Activated T-helper 2 cell treated with anti-CD3 and anti-CD28 coated beads, Interferon-gamma antibody, Interleukin-2, Interleukin-4, amounts not matched to agents 10 μg/mL and 5 μg/mL and 100 μg/mL, durations not matched to agents 14 hours and 24 hours and 36 hours (primary cell): ENCODE measurements around the gene PTK6. TPM values are rescaled to one million over a fixed set of nuclear protein-coding genes. Genes with fewer than 3 reads are reported as not detected.
"Not testable (repeated sequence)": the region's sequence is repeated elsewhere in the genome, so short reads cannot be mapped to it uniquely, and the experiment has no call there.

Experiments
- DNase-seq: peaks from one replicate; pipeline ENCODE4 v3.0.0; 2021; ENCODE audit warnings: low spot score
- H3K27ac Mint-ChIP-seq: one replicate; pipeline ENCODE4 v1.8.0; 2021; ENCODE audit warnings: mixed read lengths
- H3K27me3 Mint-ChIP-seq: one replicate; pipeline ENCODE4 v1.8.0; 2021; ENCODE audit warnings: low read depth, mixed read lengths
- H3K36me3 Mint-ChIP-seq: one replicate; pipeline ENCODE4 v1.8.0; 2021; ENCODE audit warnings: low read depth, mixed read lengths
- H3K4me1 Mint-ChIP-seq: one replicate; pipeline ENCODE4 v1.8.0; 2021; ENCODE audit warnings: low read depth, mixed read lengths
- H3K4me3 Mint-ChIP-seq: one replicate; pipeline ENCODE4 v1.8.0; 2021; ENCODE audit warnings: low read depth, mild to moderate bottlenecking, moderate library complexity, mixed read lengths
- H3K9me3 Mint-ChIP-seq: one replicate; pipeline ENCODE4 v1.8.0; 2021; ENCODE audit warnings: mixed read lengths
- intact Hi-C: fragments of 100-400 bp; cut with micrococcal nuclease; formaldehyde crosslinking; loops from one replicate; pipeline ENCODE4 v1.15.1; 2023
- total RNA-seq: library from RNA; stranded (reverse); gene quantifications from 2 replicates; pipeline ENCODE4 v1.2.3, GENCODE V29; 2022

Gene PTK6
- total RNA-seq, 1 donor from 2014 or later: 0.46 TPM

DNA sequence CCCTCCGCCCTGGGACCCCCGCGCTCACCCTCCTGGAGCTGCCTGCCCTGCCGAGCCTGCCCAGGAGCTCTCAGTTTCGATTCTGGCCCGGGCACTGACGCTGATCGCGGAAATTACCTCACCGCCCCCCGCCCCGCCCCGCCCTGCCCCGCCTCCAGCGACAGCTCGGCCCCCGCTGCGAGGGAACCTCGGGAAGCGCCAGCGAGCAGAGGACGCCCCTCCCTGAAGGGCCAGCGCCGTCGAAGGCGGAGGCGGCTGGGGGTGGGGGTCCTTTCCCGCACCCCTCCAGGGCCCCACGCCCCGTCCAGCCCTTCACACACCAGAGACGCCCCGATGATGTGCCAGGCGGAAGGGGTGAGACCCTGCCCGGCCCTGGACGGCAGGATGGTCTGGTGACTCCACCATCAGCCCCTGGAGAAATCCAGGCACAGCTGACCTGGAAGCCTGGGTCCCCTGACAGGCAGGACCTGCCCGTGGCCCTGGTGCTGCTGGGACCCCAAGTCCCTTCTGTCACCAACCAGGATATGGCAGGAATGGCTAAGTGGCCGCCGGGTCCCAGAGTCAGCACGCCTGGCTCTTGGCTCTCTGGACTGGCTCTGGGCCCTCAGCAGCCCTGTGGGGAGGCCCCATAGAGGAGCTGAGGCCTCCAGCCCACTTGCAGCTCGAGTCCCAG is 37.1 kb upstream of the PTK6 start, which contains the start of gene HELZ2:
TSS of gene HELZ2 (minus strand) at position 84 of the 673 bp plus-strand sequence. CDS start 1,854 bp downstream, outside the sequence.
- peaks cover 13% of the 10 kb centered on the region for H3K27me3 Mint-ChIP-seq
- intact Hi-C loops: no loop called here
- peaks cover under 1% of the 10 kb centered on the region for H3K36me3 Mint-ChIP-seq
- H3K27ac Mint-ChIP-seq: no peak within 1 kb of the TSS
- no peaks in the 10 kb centered on the region for H3K9me3 Mint-ChIP-seq
- peak; percentile 65 for DNase-seq
- peaks cover 1% of the 10 kb centered on the region for H3K4me1 Mint-ChIP-seq
- peak within 1 kb of the TSS; percentile 84 for H3K4me3 Mint-ChIP-seq

DNA sequence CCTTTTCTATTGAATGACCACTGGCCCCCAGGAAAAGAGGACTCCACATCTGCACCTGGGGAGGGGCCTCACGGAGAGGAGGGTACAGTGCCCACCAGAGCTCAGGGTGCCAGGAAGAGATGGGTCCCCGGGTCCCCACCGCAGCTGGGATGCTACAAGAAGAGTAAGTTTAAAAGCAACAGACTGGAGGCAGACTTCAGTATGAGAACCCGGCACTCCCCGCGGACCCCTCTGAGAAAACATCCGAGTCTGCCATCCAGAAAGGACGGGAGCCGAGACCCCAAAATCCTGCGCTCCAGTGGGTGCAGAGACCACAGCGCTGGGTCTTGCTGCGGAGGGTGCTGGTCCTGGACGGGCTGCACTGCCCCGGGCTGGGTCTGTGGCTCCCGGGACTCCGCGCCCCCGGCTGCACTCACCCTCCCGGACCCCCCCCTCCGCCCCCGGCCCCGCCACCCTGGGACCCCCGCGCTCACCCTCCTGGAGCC is 36.5 kb upstream of the PTK6 start:
- intact Hi-C loops: no loop called here
- no peak for DNase-seq
- Mint-ChIP-seq H3K9me3 (no peaks in the 10 kb centered on the region), H3K36me3 (peaks cover 2% of the 10 kb centered on the region), H3K4me3 (peak overlapping the region; percentile 84), H3K27me3 (peaks cover 13% of the 10 kb centered on the region), H3K4me1 (peaks cover 1% of the 10 kb centered on the region), H3K27ac (no peak overlapping the region)

DNA sequence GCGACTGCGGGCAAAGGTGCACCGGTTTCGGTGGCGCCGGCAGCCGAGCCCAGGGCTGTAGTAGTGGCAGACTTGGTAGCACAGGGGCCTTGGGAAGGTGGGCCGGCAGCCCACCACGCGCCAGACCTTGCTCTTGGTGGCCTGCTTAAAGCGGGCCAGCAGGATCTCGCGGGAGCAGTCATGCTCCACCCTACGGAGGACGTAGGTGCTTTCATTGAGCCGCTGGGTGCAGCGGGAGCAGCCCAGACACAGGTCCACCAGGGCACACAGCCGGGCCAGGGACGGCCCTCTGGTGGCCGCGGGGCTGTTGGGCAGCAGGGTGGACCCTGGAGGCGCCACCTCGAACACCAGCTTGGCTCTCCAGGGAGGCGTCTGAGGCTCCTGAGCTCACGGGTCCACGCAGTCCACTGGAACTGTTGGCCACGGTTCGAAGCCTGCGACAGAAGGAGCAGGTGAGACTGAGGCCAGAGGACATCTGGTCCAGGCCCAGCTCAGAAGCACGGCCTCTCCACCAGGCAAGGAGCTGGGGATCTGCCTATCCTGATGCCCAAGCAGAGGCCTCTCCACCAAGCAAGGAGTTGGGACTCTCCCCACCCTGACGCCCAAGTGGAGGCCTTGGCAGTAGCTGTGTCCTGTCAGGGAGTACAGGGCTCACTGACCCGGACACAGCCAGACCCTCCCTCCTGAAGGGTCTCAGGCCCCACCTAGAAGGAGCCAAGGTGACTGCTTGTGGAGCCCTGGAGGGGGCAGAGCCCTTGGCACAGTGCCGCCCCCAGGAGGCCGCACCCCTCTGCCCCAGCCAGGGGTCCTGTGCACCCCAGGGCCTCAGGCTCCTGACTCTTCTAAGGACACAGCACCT is 35.8 kb upstream of the PTK6 start:
- H3K9me3 Mint-ChIP-seq: no peaks in the 10 kb centered on the region
- peaks cover 13% of the 10 kb centered on the region for H3K27me3 Mint-ChIP-seq
- H3K36me3 Mint-ChIP-seq: peaks cover 2% of the 10 kb centered on the region
- no peak overlapping the region for H3K27ac Mint-ChIP-seq
- intact Hi-C loops: no loop called here
- no peak for DNase-seq
- H3K4me3 Mint-ChIP-seq: peak overlapping the region; percentile 84
- peaks cover 4% of the 10 kb centered on the region for H3K4me1 Mint-ChIP-seq

DNA sequence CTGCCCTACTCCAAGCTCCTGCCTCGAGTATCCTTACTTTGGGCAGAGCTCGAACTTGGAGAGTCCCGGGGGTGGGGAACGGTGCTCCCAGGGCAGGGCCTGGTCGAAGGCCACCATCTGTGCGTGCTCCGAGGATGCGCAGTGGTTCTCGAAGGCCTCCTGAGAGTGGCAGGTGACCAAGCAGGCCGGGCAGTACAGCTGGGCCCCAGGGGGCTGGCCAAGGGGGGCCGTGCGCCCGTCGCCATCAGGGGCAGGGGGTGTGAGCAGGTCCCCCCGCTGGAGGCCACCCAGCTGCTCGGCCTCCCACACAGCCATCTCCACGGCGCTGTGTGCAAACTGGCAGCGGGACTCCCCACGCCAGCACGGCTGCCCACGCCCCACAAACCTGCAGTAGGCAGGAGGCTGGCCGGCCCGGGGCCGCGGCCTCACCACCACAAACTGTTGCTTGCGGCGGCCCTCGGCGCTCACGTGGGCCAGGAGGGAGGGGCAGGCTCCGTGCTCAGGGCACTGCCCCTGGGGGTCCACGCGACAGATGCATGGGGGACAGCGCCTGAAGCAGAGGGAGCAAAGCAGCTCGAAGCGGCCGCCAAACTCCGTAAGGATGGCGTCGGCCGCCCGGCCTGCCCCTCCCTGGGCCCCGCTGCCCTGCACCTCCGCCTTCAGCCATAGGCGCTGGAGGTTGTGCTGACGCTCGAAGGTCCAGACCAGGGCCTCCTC is 35.1 kb upstream of the PTK6 start:
- no peaks in the 10 kb centered on the region for H3K9me3 Mint-ChIP-seq
- H3K36me3 Mint-ChIP-seq: peaks cover 2% of the 10 kb centered on the region
- DNase-seq: no peak
- peaks cover 12% of the 10 kb centered on the region for H3K4me1 Mint-ChIP-seq
- no peak overlapping the region for H3K4me3 Mint-ChIP-seq
- H3K27ac Mint-ChIP-seq: no peak overlapping the region
- H3K27me3 Mint-ChIP-seq: peaks cover 13% of the 10 kb centered on the region
- intact Hi-C loops: no loop called here

DNA sequence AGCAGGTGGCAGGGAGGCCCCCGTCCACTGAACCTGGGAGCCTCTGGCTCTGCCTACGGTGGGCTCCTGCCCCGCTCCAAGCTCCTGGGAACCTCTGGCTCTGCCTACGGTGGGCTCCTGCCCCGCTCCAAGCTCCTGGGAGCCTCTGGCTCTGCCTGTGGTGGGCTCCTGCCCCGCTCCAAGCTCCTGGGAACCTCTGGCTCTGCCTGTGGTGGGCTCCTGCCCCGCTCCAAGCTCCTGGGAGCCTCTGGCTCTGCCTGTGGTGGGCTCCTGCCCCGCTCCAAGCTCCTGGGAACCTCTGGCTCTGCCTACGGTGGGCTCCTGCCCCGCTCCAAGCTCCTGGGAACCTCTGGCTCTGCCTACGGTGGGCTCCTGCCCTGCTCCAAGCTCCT is 33.9 kb upstream of the PTK6 start:
- H3K27me3 Mint-ChIP-seq, H3K36me3 Mint-ChIP-seq, intact Hi-C loops, H3K4me3 Mint-ChIP-seq, DNase-seq, H3K9me3 Mint-ChIP-seq, H3K27ac Mint-ChIP-seq: not testable (repeated sequence)
- peaks cover 12% of the 10 kb centered on the region for H3K4me1 Mint-ChIP-seq

DNA sequence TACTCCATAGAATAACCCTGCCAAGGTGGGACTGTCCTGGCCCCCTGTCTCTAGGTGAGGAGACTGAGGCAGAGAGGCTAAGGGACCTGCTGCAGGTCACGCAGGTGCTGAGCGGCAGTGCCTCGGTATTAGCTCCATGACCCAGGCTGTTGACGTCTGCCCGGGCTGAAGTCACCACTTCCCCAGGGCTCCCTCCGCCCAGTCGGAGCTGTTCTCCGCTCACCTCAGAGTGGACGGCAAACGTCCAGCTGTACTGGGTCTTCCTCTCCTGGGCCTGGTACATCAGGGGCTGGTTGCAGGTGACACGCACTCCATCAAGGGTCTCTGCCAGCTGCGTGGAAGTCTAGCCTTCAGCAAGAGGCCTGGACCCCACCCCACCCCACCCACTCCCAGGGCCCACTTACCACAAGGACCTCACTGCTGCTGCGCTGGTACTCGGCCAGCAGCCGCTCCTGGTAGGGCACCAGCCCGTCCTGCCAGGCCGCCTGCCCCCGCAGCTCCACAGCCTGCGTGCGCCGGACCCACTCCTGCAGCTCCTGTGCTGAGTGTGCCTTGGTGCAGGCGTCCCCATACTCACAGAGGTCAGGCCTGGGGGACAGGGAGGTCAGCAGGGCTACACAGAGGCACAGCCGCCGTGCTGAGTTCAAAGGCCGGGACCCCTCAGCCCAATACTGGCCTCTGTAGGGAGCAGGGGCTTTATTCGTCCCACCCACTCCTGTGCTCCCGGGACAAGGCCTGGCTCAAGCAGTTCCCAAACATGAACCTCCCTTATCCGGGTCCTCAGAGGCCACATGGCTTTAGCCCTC is 33.3 kb upstream of the PTK6 start:
- Mint-ChIP-seq H3K36me3 (peaks cover 2% of the 10 kb centered on the region), H3K9me3 (no peaks in the 10 kb centered on the region), H3K4me3 (no peak overlapping the region), H3K4me1 (peaks cover 12% of the 10 kb centered on the region), H3K27ac (no peak overlapping the region), H3K27me3 (peaks cover 4% of the 10 kb centered on the region)
- no peak for DNase-seq
- intact Hi-C loops: no loop called here

DNA sequence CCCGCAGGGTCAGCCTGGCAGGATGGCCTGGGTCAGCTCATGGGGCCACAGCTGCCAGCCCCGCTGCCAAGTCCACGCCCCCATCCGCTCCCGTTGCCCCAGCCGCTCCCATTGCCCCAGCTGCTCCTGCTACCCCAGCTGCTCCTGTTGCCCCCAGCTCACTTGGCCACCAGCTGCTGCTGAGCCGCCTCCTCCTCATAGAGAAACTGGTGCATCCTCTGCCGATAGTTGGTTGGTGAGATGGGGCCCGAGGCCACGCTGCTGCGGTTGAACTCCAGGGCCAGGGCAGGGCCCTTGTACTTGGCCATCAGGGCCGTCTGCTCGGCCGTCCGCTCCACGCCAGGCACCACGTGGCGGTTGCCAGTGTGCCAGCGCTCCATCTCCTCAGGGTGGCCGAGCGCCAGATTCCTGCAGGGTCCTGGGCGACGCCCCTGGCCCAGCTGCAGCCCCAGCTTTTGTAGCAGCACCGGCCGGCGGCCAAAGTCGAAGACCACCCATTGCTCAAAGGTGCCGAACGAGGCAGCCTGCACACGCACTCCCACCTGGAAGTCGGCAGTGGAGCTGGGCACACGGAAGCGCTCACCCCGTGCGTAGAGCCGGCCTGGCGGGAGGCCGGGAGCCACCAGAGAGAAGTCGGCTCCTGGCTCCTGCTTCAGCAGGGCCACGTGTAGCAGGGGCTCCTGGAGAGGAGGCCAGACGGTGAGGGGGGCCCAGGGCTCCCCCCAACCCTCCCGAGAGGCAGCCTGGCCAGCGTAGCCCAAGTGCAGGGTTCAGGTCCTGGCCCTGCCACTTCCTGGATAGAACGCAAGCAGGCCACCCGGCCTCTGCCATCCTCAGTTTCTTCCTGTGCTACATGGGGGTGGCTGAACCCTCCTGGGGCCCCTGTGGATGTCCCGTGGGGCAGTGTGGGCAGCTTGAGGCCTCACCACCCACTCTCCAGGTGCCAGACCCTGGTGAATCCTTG is 32.1 kb upstream of the PTK6 start:
- peaks cover 2% of the 10 kb centered on the region for H3K36me3 Mint-ChIP-seq
- DNase-seq: no peak
- intact Hi-C loops: loop anchor here (2.0 to 5.0 kb wide), 2 partner anchors 16 to 68 kb away; no protein-coding TSS in a partner anchor
- H3K9me3 Mint-ChIP-seq: no peaks in the 10 kb centered on the region
- peaks cover 3% of the 10 kb centered on the region for H3K27me3 Mint-ChIP-seq
- peaks cover 12% of the 10 kb centered on the region for H3K4me1 Mint-ChIP-seq
- H3K4me3 Mint-ChIP-seq: no peak overlapping the region
- H3K27ac Mint-ChIP-seq: no peak overlapping the region

DNA sequence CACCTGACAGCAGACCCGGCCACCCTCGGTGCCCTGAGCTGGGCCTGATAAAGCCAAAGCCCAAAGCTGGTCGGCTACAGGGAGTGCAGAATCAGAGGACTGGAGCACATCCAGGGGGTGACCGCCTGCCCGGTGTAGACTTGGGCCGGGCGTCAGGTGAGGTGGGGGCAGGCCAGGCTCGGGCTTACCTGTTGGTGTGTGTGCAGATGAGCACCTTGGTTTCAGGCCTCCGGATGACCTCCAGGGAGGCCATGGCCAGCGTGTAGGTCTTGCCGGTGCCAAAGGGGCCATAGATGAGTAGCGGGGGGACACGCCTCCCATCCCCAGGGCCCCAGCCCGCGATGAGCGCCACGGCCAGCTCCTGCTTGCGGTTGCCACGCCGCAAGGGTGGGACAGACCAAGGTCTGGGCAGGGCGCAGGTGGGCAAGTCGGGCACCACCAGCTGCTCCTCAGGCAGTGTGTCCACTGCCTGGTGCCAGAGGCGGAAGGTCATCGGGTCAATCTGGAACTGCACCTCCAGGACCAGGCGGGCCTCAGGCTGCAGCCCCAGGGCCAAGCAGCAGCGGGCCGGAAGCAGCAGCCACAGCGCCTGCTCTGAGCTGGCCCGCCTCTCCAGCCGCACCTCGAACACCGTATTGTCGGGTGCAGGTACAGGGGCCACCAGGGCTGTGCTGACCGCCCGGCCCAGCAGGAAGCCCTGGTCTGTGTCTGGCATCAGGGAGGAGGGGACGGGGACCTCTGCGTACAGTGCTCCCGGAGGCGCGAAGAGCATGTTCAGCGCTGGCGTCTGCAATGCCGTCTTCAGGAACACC is 31.2 kb upstream of the PTK6 start:
- DNase-seq: no peak
- Mint-ChIP-seq H3K27ac (peak overlapping the region; percentile 17), H3K27me3 (peaks cover 3% of the 10 kb centered on the region), H3K4me3 (peak overlapping the region; percentile 52), H3K9me3 (no peaks in the 10 kb centered on the region), H3K36me3 (peaks cover 2% of the 10 kb centered on the region), H3K4me1 (peaks cover 12% of the 10 kb centered on the region)
- intact Hi-C loops: loop anchor here (2.0 to 5.0 kb wide), 2 partner anchors 16 to 69 kb away; no protein-coding TSS in a partner anchor

DNA sequence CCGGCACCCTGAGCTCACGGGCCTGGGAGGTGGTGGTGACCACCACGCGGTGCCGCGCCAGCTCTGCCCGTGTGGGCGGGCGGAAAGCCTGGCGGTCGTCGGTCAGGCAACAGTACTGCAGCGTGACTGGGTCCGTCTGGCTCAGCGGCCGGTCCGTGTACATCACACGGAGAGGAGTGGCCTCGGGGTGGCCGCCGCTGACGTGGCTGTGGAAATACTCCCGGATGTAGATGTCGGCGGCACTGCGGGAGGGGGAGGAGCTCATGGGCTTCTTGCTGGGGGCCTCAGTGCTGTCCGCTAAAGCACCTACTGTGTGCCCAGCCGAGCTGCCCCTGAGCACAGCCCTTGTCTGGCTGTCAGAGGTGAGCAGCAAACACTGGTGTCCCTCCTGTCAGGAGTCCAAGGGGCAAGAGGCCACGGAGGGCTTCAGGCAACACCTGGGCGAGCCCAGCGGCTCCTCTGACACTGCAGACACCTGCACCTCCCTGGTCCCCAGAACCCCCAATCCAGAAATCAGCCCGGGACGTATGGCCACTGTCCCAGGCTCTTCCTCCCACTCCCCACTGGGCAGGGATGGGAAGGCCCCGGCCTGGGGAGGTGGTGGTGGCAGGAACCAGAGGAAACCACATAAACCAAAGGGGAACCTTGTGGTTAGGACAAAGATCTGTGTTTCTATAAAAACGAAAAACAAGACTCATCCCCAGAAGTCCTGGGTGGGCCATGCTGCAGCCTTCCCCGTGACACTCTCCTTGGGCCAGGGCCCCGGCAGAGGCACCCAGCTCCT is 30.4 kb upstream of the PTK6 start:
- intact Hi-C loops: loop anchor here (2.0 to 5.0 kb wide), 2 partner anchors 15 to 70 kb away; no protein-coding TSS in a partner anchor
- H3K4me1 Mint-ChIP-seq: peaks cover 12% of the 10 kb centered on the region
- peak; percentile 56 for DNase-seq

DNA sequence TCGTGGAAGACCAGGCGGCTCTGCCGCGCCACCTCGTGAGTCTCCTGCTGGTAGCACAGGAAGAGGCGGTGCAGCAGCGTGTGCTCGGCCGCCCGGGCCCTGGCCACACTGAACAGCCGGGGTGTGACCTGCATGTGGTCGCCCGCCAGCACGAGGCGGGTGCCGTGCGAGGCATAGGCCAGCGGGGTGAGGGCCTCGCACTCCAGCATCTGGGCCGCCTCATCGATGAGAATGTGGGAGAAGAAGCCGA is 29.9 kb upstream of the PTK6 start:
- H3K27me3 Mint-ChIP-seq: peaks cover 3% of the 10 kb centered on the region
- H3K4me1 Mint-ChIP-seq: peaks cover 12% of the 10 kb centered on the region
- no peak for DNase-seq
- no peak overlapping the region for H3K27ac Mint-ChIP-seq
- H3K36me3 Mint-ChIP-seq: peaks cover 2% of the 10 kb centered on the region
- no peaks in the 10 kb centered on the region for H3K9me3 Mint-ChIP-seq
- intact Hi-C loops: loop anchor here (5.0 kb wide), 1 partner anchor 70 kb away; no protein-coding TSS in a partner anchor
- H3K4me3 Mint-ChIP-seq: no peak overlapping the region

More for the DNA sequence above, 30.4 kb upstream of the PTK6 start:
- Mint-ChIP-seq H3K4me3 (peak overlapping the region; percentile 52), H3K27me3 (peaks cover 3% of the 10 kb centered on the region), H3K36me3 (peaks cover 2% of the 10 kb centered on the region), H3K27ac (peak overlapping the region; percentile 17), H3K9me3 (no peaks in the 10 kb centered on the region)
